Dedifferentiated amniotic fluid mesenchymal stem cell (primary cell): Measurements from ENCODE around the gene SIMC1.
"Not testable (repeated sequence)": the region's sequence is repeated elsewhere in the genome, so short reads cannot be mapped to it uniquely, and the experiment has no call there.

Experiments used
- DNase-seq: peaks from one replicate; pipeline ENCODE4 v3.0.0-alpha.2; 2016; ENCODE audit errors: extremely low spot score

SIMC1 gene

GRCh38 chr5:176214466-176215021, 23.7 kb upstream of the SIMC1 start:
- DNase-seq, result not testable (repeated sequence)

GRCh38 chr5:176216393-176216916, 21.8 kb upstream of the SIMC1 start:
- not testable (repeated sequence) for DNase-seq

DNA sequence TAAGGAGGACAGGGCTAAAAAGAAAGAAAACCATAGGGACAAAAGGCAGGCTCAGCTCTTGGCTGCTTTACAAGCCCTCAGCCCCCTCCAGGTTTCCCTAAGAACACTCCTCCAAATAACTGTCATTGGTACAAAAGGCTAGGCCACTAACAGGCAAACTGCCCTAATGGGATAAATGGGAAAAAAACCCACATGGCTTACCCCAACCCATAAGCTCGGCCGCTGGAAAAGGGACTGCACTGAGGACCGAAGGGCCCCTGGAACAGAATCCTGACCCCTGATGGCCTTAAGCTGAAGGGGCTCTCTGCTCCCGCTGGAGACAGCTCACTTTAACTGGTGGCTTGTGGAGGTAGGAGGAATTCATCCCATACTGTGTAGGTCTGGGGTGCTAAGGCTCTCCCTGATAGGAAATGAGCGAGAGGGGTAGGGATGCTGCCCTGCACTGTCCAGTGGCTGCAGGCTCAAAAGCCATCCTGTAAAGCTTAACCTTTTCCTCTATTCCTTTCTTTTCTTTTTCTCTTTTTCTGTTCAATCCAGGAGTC, 21.0 kb upstream of the SIMC1 start:
- not testable (repeated sequence) for DNase-seq

GRCh38 chr5:176217764-176218163, 20.5 kb upstream of the SIMC1 start:
- not testable (repeated sequence) for DNase-seq

GRCh38 chr5:176222006-176222405, 16.2 kb upstream of the SIMC1 start:
- not testable (repeated sequence) for DNase-seq

DNA sequence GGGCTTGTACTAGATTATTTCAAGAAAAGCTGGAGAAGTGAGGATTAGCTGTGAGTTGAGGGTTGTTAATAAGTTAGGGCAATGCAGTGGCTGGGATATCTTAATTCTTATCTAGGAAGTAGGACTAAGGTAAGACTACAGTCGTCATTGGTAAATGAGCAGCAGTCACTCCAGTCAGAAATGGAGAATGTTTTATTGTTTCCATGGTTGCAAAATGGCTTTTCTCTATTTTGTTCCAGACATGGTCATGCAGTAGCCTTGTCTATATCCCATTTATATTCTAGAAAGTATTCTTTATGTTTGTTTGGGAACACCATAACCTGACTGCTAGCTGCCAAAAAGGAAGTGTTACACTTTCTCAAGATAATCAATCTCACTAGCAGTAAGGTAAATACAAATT, 9.9 kb upstream of the SIMC1 start:
- DNase-seq, result not testable (repeated sequence)

GRCh38 chr5:176233253-176233652, 5.0 kb upstream of the SIMC1 start:
- DNase-seq, result not testable (repeated sequence)

DNA sequence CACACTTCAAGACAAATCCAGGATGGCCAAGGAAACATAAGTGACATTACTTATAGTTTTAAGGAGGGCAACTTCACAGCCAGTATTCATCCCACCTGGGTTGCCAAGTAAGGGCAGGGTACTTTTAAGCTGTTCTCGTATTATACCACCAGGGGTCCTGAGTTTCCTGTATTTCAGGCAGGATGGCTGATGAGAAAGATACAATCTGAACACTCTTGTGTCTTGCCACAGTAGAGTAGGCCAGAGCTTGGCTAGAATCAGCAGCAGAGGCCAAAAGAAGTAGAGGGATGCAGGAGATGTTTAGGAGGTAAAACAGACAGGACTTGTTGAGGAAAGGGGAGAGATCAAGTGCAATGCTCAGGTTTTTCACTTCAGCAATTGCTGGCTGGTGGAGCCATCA, 3.1 kb upstream of the SIMC1 start:
- peak; percentile 21 for DNase-seq

DNA sequence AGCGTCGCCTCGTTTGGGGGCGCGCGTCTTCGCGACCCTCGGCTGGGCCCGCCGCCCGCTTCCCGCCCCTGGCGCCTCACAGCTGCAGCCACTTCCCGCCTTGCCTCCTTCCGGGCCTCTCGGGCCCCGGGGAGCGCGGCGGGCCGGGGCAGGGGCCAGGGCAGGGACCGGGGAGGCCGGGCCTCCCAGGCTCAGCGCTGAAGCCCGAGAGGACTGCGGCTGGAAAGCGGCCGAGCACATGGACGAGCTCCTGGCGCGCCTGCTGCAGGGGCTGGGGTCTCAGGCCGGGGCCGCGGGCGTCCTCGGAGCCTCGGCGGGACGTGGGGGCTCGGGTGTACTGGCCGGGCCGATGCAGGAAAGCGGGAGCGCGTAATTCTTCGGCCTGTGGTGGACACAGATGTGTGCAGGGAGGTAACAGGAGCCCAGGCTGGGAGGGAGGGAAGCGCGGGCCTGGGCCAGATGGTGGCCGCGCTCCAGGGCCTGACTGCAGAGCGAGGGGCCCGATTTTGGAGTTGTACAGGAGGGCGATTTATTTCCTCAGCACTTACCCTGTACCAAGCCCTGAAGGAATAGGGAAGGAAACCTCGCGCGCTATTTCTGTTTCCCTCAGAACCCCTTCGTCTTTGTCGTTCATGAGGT, 540 bp downstream of the SIMC1 start:
- DNase-seq, result not testable (repeated sequence)

DNA sequence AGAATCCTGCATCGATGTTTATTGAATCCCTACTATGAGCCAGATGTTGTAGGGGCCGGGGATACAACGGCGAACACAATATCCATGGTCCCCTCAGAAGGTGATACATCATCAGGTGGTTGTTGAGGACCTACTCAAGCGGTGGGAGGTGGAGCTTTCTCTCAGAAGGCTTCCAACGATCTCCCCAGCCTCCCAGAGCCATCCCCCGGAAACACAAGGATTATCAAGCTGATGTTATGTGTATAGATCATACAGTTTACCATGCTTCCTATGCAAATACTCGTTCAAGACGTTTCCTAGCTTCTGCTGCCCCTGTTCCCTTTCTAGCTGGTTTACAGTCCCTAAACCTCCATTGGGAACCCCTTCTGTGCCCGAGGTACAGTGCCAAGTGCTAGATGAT, 1.1 kb downstream of the SIMC1 start:
- DNase-seq, result not testable (repeated sequence)

DNA sequence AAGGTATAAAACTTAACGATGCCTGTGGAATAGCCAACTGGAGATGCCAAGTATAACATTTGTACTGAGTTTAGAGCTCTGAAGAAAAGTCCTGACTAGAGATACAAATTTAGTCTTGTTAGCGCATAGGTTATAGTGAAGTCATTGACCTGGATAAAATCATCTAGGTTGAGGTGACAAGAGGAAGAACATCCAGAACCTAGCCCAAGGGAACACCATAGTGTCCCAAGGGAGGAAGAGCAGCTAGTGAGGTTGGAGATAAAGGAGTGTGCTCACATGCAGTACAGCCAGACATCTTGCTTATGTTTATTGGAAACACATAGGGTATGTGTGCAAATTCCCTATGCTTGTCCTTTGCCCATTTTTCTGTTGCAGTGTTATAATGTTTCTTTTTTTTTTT, 6.1 kb downstream of the SIMC1 start:
- DNase-seq, result not testable (repeated sequence)

GRCh38 chr5:176245074-176245473, 6.8 kb downstream of the SIMC1 start:
- DNase-seq, result not testable (repeated sequence)

DNA sequence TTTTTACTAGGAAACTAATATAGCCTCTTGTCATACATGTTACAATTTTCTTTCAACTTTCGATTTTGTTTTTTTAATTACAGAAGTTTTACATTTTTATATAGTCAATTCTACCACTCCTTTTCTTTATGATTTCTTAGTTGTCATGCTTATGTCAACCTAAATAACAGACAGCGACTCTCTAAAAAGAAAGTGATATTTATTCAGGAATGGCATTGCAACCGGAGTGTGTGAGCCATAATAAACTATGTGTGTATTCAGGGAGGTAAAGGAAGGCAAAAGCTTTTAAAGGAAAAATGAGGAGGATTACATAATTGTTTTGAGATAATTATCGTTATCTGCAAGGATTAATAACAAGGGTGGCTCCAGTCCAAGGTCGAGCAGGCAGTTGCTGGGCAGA, 7.3 kb downstream of the SIMC1 start:
- not testable (repeated sequence) for DNase-seq

GRCh38 chr5:176250691-176251090, 12.5 kb downstream of the SIMC1 start:
- DNase-seq, result not testable (repeated sequence)

DNA sequence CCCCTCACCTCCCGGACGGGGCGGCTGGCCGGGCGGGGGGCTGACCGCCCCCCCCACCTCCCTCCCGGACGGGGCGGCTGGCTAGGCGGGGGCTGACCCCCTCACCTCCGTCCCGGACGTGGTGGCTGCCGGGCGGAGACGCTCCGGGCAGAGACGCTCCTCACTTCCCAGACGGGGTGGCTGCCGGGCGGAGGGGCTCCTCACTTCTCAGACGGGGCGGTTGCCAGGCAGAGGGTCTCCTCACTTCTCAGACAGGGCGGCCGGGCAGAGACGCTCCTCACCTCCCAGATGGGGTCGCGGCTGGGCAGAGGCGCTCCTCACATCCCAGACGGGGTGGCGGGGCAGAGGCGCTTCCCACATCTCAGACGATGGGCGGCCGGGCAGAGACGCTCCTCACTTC, 13.9 kb downstream of the SIMC1 start:
- not testable (repeated sequence) for DNase-seq

DNA sequence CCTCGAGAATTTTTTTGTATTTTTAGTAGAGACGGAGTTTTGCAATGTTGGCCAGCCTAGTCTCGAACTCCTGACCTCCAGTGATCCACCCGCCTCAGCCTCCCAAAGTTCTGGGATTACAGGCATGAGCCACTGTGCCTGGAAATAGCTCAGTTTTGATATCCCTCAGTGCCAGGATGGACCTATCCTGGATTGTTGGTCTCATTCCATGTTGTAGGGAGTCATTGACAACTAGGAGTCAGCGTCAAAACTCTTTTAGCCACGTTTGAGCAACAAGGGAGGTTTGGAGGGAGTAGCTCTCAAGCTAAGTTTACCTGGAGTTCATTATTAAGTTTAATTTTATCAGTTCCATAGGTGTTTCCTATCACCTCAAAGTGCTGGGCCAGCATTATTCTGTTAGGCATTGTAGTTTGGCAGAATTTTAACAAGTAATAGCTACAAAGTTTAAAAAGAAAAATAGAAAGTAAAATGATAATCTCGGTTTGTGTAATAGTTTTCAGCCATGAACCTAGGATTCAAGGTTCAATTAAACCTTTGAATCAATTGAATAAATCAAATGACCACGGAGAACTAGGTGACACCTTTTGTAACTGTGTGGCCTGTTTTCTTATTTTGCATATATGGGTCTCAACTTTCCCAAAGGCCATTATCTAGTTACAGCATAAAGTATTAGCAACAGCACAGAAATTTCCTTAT, 15.3 kb downstream of the SIMC1 start:
- not testable (repeated sequence) for DNase-seq

GRCh38 chr5:176254066-176254393, 15.8 kb downstream of the SIMC1 start:
- DNase-seq, result not testable (repeated sequence)

GRCh38 chr5:176257871-176258505, 19.8 kb downstream of the SIMC1 start:
- not testable (repeated sequence) for DNase-seq

- not testable (repeated sequence) for DNase-seq
Measured at GRCh38 chr5:176260682-176261081, 22.5 kb downstream of the SIMC1 start.

DNA sequence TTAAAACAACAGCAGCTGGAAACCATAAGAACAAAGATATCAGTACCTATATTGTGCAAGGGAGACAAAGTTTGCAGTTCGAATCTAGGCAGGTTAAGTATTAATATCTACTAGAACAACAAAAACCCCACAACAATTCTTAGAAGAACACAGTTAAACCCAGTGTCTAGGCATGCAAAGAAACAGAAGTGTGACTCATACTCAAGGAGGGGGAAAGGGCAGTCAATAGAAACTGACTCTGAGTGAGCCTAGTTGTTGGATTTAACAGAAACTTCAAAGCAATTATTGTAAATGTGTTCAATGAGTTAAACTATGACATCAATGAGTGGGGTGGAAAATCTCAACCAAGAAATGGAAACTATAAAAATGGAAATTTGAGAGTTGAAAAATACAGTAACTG, 28.2 kb downstream of the SIMC1 start:
- not testable (repeated sequence) for DNase-seq

- not testable (repeated sequence) for DNase-seq
Measured at GRCh38 chr5:176289018-176289417, 50.8 kb downstream of the SIMC1 start.
